ENCODE data around the gene ADM. TPM values are rescaled to one million over a fixed set of nuclear protein-coding genes. Genes with fewer than 3 reads are reported as not detected.

Gene ADM
- total RNA-seq, 2 donors from 2014 or later: 0.68 to 2.0 TPM

DNA sequence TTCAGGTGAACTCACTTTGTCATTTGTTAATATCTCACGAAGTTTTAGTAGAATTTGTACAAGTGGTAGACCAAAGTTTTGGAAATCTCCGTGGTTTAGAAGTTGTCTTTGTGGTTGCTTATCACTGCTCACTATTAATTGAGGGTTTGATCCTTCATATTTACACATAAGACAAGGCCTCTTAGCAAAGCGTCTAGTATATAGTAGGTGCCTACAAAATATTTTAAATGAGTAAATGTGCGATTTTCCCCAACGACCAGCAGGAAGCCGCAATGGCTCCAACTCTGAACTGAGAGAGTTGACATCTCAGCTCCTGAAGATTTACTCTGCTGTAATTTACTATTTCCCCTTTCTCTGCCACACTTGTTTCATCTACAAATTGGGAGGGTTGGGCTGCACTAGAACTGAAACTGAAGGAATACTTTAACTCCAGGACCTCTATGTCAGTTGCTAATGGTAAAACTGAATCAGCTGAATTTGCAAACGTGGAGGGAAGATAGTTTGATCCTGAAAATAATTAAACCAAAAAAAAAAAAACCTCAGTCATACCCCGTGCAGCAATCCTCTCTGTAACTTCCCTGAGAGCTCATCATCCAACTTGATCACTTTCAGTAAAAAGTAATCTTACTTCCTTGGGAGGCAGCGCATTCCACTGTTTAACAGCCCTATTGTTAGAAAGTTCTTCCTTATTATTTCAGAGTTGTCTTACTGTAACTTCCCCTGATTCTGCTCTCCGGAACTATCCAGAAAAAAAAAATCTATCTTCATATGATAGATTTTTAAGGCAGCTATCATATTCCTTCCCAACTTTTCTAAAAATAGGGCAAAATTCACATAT lies 9.6 kb upstream of the ADM start:
- Mint-ChIP-seq H3K27me3 (peaks cover 18% of the 10 kb centered on the region), H3K4me3 (peak overlapping the region; percentile 91), H3K36me3 (ENCODE audit: low read depth) (no peaks in the 10 kb centered on the region), H3K27ac (peak overlapping the region; percentile 53), H3K4me1 (peaks cover 43% of the 10 kb centered on the region)
- DNase-seq (no peak), ATAC-seq (no peak)
- no peaks in the 10 kb centered on the region for H3K9me3 ChIP-seq (ENCODE audit: control insufficient read depth, low read length, poor library complexity, severe bottlenecking)

DNA sequence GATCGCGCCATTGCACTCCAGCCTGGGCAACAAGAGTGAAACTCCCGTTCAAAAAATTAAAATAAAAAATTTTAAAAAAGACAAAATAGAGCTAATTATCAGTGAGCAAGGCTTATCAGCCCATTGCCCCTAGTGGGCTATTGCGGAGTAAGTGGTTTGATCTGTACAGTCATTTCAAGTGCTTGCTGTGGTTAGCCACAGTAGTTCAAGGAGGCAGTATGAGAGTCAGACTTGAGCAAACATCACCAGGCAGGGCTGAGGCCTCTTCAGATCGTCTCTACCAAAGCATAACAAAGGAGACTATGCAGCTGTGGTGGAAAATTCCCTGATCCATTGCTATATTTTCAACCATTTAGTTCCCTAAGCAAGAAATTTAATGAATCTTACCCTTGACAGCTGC lies 6.5 kb upstream of the ADM start:
- H3K4me1 Mint-ChIP-seq: peaks cover 44% of the 10 kb centered on the region
- H3K9me3 ChIP-seq (ENCODE audit: control insufficient read depth, low read length, poor library complexity, severe bottlenecking): no peaks in the 10 kb centered on the region
- peak overlapping the region; percentile 28 for H3K4me3 Mint-ChIP-seq
- peak; percentile 88 for ATAC-seq
- DNase-seq: peak in 1 of 3 donors; percentile 26
- H3K36me3 Mint-ChIP-seq (ENCODE audit: low read depth): peaks cover 3% of the 10 kb centered on the region
- H3K27ac Mint-ChIP-seq: peak overlapping the region; percentile 43
- H3K27me3 Mint-ChIP-seq: peaks cover 20% of the 10 kb centered on the region

DNA sequence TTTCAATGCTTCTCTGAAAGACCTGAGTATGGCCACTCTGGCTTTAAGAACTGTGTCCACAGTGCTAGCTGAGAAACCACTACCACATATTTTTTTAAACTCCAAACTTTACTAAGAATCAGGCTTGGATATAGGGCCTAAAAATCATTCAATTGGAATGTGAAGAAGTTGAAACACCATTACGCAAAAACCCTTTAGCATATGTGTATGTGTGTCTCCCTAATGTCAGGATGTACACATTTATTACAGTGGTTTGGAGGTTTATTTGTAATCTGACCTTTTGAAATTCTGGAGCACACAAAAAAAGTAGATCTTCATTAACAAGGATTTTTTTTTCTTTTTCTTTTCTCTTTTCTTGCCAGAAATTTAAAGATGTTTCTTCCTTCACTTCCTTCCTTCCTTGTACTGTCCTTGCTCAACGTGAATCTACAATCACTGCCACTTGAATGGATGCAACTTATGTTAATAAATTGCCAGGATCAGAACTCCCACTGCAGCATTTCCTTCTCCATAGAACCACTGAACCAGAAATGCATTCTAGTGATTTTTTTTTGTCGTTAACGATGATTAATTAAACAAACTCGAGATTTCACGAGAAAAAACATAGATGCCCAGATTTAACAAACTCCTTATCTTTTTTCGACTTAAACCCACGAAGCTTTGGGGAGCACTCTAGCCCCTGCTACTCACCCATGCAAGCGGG lies 3.1 kb upstream of the ADM start:
- Mint-ChIP-seq H3K4me3 (peak overlapping the region; percentile 98), H3K27ac (peak overlapping the region; percentile 97), H3K4me1 (peaks cover 51% of the 10 kb centered on the region), H3K27me3 (peaks cover 16% of the 10 kb centered on the region), H3K36me3 (ENCODE audit: low read depth) (peaks cover 3% of the 10 kb centered on the region)
- no peak for DNase-seq
- no peaks in the 10 kb centered on the region for H3K9me3 ChIP-seq (ENCODE audit: control insufficient read depth, low read length, poor library complexity, severe bottlenecking)
- no peak for ATAC-seq

DNA sequence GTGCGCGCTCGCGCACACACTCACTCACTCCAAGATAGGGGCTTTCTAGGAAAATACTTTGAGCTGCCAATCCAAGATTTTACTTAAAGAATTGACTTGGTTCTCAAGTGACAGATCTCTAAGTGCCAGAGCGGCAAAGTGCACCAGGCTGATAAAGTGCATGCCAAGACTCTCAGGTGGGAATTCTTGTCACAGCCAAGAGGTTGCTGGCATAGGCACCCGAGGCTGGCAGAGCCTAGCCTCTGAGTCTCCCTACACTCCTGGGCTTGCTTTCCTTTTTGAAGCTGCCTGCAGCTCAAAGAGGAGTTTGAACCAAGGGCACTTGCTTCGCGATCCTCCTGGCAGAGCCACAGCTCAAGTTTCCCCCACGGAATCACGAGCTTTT lies 2.5 kb upstream of the ADM start:
- DNase-seq (no peak), ATAC-seq (no peak)
- H3K9me3 ChIP-seq (ENCODE audit: control insufficient read depth, low read length, poor library complexity, severe bottlenecking): no peaks in the 10 kb centered on the region
- H3K27ac Mint-ChIP-seq: peak overlapping the region; percentile 97
- H3K4me1 Mint-ChIP-seq: peaks cover 53% of the 10 kb centered on the region
- H3K36me3 Mint-ChIP-seq (ENCODE audit: low read depth): peaks cover 3% of the 10 kb centered on the region
- H3K27me3 Mint-ChIP-seq: peaks cover 14% of the 10 kb centered on the region
- peak overlapping the region; percentile 98 for H3K4me3 Mint-ChIP-seq

DNA sequence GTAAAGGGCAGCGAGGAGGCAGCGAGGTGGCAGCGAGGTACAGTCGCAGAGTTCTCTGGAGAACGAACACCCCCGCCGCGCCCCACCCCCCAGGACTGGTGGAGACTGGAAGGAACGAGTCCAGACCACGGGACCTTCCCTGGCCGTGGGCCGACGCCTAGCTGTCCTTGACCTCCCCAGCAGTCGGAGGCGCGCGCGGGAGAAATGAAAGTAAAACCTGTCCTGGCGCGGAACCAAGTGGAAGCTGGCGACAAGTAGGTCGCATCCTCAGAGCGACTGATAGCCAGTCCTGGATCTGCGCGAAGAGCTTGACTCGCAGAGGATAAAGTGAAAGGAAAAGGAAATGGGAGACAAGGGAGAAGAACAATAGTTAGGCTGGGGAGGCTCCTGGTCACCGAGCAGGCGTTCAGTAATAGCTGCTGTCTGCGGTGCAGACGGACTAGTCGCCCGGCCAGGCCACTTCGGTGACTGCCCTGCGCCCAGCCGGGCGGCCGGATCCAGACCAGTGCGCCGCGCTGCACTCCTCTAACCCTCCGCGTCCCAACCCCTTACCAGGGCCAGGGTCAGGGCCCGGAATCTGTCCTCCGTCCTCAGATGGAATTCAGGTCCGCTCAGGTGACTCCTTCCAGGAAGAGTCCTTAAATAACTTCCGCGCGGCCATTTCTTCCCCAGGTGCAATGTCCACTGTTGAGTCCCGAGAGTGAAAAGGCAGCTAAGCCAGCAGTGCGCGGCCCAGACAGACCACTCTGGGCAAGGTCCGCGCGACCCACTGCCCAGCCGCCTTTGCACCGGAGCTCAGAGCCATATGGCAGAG lies 1.9 kb upstream of the ADM start:
- no peaks in the 10 kb centered on the region for H3K9me3 ChIP-seq (ENCODE audit: control insufficient read depth, low read length, poor library complexity, severe bottlenecking)
- Mint-ChIP-seq H3K27ac (peak overlapping the region; percentile 97), H3K4me3 (peak overlapping the region; percentile 98), H3K4me1 (peaks cover 53% of the 10 kb centered on the region), H3K27me3 (peaks cover 17% of the 10 kb centered on the region), H3K36me3 (ENCODE audit: low read depth) (peaks cover 3% of the 10 kb centered on the region)
- ATAC-seq (peak; percentile 32), DNase-seq (peak; percentile 56 to 61 (median 57))

DNA sequence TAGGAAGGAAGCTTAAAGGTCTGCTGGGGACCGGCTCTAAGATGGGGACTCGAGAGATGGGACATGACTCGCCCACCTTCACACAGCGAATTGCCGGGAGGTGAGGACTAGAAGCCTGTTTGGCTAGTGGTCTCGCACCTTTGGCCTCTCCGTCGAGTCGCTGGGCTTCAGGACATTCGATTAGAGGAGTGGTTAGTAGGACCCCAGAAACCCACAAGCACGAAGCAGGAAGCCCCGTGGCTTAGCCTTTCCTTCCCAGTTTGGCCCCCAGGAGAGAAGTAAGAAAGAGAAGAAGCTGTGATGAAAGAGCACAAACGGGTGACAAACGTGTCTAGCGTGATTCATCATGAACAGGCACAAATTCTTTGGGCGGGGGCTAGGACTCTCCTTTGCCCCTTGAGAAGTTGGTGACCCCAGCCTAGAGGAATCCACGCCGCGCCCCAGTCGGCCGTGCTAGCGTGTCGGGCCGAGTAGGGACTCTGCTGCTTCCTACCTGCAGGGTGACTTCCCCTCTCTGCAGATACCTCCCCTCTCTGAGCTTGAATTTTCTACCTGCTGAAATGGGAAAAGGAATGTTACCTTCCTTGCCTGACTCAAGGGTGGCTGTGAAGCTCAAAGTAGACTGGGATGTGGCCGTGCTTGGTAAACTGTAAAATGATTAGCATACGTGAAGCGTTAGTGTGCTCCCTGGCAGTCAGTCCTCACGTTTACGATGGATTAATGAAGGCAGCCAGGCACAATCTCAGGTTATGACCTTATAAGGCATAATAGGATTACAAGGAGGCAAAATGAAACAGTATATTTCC lies 1.1 kb upstream of the ADM start:
- Mint-ChIP-seq H3K36me3 (ENCODE audit: low read depth) (peaks cover 3% of the 10 kb centered on the region), H3K27me3 (peaks cover 24% of the 10 kb centered on the region), H3K27ac (peak overlapping the region; percentile 97), H3K4me1 (peaks cover 52% of the 10 kb centered on the region), H3K4me3 (peak overlapping the region; percentile 98)
- ATAC-seq (peak; percentile 26), DNase-seq (no peak)
- no peaks in the 10 kb centered on the region for H3K9me3 ChIP-seq (ENCODE audit: control insufficient read depth, low read length, poor library complexity, severe bottlenecking)

DNA sequence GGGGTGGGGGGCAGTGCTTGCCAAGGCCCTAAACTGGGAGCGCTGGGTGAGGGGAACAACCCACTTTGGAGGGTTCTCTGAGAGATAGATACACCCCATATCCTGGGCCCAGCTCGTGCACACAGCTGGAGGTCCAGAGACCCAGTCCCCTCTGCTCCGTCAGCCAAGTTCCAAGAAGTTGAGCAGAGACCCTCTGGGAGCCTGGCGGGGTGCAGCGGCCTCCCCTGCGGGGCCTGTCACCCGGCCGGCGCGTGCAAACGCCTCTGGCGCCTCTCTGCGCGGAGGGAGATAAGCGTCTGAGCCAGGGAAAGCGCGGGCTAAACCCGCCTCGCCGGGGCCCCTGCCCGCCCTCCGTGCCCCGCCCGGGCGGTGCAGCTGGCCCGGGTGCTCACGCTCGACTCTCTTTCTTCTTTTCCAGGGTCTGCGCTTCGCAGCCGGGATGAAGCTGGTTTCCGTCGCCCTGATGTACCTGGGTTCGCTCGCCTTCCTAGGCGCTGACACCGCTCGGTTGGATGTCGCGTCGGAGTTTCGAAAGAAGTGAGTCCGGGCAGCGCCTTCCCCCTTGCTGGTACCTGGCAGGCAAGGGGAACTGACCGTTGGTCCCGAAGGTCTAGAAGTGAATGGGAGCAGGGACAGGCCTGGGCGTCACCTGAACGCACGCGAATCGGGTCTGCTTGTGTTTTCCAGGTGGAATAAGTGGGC lies 540 bp downstream of the ADM start:
- H3K9me3 ChIP-seq (ENCODE audit: control insufficient read depth, low read length, poor library complexity, severe bottlenecking): no peaks in the 10 kb centered on the region
- ATAC-seq (no peak), DNase-seq (no peak)
- Mint-ChIP-seq H3K4me3 (peak overlapping the region; percentile 98), H3K36me3 (ENCODE audit: low read depth) (peaks cover 3% of the 10 kb centered on the region), H3K27me3 (peaks cover 38% of the 10 kb centered on the region), H3K27ac (peak overlapping the region; percentile 78), H3K4me1 (peaks cover 43% of the 10 kb centered on the region)

DNA sequence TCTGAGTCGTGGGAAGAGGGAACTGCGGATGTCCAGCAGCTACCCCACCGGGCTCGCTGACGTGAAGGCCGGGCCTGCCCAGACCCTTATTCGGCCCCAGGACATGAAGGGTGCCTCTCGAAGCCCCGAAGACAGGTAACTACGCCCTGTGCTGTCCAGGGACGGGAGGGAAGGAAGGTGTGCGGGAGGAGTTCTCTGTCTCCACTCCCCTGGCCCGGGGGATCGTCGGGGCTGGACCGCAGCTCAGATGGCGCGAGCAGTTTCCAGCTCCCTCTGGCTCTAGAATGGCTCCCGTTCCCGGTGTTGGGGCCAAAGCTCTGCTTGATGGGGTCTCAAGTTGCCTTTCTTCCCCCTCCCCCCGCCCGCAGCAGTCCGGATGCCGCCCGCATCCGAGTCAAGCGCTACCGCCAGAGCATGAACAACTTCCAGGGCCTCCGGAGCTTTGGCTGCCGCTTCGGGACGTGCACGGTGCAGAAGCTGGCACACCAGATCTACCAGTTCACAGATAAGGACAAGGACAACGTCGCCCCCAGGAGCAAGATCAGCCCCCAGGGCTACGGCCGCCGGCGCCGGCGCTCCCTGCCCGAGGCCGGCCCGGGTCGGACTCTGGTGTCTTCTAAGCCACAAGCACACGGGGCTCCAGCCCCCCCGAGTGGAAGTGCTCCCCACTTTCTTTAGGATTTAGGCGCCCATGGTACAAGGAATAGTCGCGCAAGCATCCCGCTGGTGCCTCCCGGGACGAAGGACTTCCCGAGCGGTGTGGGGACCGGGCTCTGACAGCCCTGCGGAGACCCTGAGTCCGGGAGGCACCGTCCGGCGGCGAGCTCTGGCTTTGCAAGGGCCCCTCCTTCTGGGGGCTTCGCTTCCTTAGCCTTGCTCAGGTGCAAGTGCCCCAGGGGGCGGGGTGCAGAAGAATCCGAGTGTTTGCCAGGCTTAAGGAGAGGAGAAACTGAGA lies 1.4 kb downstream of the ADM start:
- H3K9me3 ChIP-seq (ENCODE audit: control insufficient read depth, low read length, poor library complexity, severe bottlenecking): no peaks in the 10 kb centered on the region
- ATAC-seq: no peak
- DNase-seq: no peak
- Mint-ChIP-seq H3K4me1 (peaks cover 40% of the 10 kb centered on the region), H3K27me3 (peaks cover 39% of the 10 kb centered on the region), H3K4me3 (peak overlapping the region; percentile 98), H3K36me3 (ENCODE audit: low read depth) (peaks cover 3% of the 10 kb centered on the region), H3K27ac (peak overlapping the region; percentile 78)

DNA sequence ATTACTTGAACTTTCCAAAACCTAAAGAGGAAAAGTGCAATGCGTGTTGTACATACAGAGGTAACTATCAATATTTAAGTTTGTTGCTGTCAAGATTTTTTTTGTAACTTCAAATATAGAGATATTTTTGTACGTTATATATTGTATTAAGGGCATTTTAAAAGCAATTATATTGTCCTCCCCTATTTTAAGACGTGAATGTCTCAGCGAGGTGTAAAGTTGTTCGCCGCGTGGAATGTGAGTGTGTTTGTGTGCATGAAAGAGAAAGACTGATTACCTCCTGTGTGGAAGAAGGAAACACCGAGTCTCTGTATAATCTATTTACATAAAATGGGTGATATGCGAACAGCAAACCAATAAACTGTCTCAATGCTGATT lies 2.1 kb downstream of the ADM start:
- peak; percentile 29 for ATAC-seq
- Mint-ChIP-seq H3K4me1 (peaks cover 38% of the 10 kb centered on the region), H3K36me3 (ENCODE audit: low read depth) (peaks cover 3% of the 10 kb centered on the region), H3K4me3 (peak overlapping the region; percentile 98), H3K27me3 (peaks cover 43% of the 10 kb centered on the region), H3K27ac (peak overlapping the region; percentile 67)
- no peaks in the 10 kb centered on the region for H3K9me3 ChIP-seq (ENCODE audit: control insufficient read depth, low read length, poor library complexity, severe bottlenecking)
- DNase-seq: no peak

DNA sequence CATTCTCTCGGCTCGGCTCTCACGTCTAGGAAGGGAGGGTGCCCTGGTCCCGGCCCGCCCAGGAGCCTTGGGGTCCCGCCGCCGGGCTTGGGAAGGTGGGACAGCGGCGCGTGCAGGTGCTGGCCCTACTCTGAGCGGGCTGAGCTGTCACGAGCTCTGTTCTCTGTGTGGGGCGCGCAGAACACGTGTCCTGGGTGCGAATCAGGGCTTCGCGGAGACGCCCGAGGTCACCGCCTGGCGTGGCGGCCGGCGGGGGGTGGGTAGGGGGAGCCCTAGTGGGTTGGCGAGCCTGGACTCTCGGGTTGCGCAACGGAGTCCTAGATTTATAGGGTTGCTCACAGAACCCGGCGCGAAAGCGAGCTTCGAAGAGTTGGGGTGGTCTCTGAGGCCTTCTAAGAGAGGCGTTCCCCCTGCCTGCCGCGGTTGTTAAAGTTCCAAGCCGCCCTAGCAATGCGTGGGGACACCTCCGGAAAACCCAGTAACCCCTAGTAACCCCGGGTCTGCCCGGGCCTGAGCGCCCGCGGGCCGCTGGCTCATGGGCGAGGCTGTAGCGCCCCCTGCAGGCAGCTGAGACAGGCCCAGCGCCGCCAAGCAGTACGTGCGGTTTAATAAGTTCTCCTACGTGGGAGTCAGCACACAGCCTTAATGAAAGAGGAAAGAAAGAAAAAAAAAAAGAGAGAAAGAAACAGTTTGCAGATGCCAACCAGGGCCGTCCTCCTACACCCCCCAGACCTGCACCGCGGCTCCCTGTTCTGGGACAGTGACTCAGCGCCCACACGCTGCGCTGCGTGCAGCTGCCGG lies 2.7 kb downstream of the ADM start:
- peaks cover 41% of the 10 kb centered on the region for H3K27me3 Mint-ChIP-seq
- H3K36me3 Mint-ChIP-seq (ENCODE audit: low read depth): peaks cover 3% of the 10 kb centered on the region
- DNase-seq (peak; percentile 73 to 84 (median 77)), ATAC-seq (peak; percentile 80)
- H3K9me3 ChIP-seq (ENCODE audit: control insufficient read depth, low read length, poor library complexity, severe bottlenecking): no peaks in the 10 kb centered on the region
- peak overlapping the region; percentile 67 for H3K27ac Mint-ChIP-seq
- H3K4me1 Mint-ChIP-seq: peaks cover 35% of the 10 kb centered on the region
- H3K4me3 Mint-ChIP-seq: peak overlapping the region; percentile 98

Measured in T-helper 17 cell (primary cell).